ENCODE measurements around the gene COLEC12. TPM values are rescaled to one million over a fixed set of nuclear protein-coding genes. Genes with fewer than 3 reads are reported as not detected.
A peak's percentile ranks its signal among the peaks of the same experiment; 100 is the strongest.

Gene COLEC12
- total and polyA plus RNA-seq, 2 experiments from 2014 or later = 61.1 to 69.0 TPM

DNA sequence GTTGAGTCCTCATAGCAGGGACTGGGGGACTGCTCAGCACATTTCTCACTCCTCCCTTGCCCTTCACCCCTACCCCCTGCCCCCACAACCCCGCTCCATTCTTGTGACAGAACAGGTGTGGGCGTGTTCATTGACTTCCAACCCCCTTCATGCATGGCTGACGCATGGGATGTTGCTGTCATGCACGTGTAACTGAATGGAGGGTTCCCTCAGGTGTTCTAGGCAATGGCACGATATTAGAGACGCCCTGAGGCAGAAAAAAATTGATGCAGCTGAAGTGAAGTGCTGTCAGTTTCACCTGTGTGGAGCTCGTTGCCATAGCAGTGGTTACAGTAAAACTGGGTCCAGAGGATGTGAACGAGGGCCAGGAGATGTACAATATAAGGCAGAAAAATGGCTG is 226.2 kb downstream of the COLEC12 start:
- H3K9me3 ChIP-seq (ENCODE audit: low read depth) = no peaks in the 10 kb centered on the region
- no peak overlapping the region for H3K27ac ChIP-seq
- H3K36me3 ChIP-seq = no peaks in the 10 kb centered on the region
- no peaks in the 10 kb centered on the region for H3K27me3 ChIP-seq
- H3K4me1 ChIP-seq (ENCODE audit: low read depth) = no peaks in the 10 kb centered on the region
- no peak overlapping the region for H3K4me3 ChIP-seq
- TF ChIP-seq, protein P1, sequence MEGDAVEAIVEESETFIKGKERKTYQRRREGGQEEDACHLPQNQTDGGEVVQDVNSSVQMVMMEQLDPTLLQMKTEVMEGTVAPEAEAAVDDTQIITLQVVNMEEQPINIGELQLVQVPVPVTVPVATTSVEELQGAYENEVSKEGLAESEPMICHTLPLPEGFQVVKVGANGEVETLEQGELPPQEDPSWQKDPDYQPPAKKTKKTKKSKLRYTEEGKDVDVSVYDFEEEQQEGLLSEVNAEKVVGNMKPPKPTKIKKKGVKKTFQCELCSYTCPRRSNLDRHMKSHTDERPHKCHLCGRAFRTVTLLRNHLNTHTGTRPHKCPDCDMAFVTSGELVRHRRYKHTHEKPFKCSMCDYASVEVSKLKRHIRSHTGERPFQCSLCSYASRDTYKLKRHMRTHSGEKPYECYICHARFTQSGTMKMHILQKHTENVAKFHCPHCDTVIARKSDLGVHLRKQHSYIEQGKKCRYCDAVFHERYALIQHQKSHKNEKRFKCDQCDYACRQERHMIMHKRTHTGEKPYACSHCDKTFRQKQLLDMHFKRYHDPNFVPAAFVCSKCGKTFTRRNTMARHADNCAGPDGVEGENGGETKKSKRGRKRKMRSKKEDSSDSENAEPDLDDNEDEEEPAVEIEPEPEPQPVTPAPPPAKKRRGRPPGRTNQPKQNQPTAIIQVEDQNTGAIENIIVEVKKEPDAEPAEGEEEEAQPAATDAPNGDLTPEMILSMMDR (IDR thresholded peaks at IDR 0.05; ENCODE audit: low read depth, low read length) = no peak
- no peak for DNase-seq (ENCODE audit: low read depth in 1 of 2, low spot score in 1 of 2)

DNA sequence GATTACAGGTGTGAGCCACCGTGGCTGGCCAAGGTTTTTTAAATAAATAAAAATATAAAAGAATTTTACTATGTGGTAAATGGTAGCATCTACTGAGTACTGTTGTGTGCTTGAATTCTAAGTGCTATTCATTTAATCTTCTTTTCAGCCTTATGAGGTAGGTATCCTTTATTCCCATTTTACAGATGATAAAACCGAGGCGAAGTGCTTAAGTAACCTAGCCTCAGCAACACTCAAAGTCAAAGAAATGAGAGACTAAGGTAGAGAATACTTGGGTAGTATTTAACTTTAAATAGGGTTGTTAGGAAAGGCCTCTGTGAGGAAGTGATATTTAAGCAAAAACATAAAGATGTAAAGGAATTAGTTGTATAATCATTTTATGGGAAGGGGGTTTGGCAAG is 227.0 kb downstream of the COLEC12 start:
- H3K27me3 ChIP-seq = no peaks in the 10 kb centered on the region
- no peaks in the 10 kb centered on the region for H3K9me3 ChIP-seq (ENCODE audit: low read depth)
- peaks cover 5% of the 10 kb centered on the region for H3K4me1 ChIP-seq (ENCODE audit: low read depth)
- TF ChIP-seq, protein P1 (IDR thresholded peaks at IDR 0.05; ENCODE audit: low read depth, low read length) = no peak
- no peak overlapping the region for H3K27ac ChIP-seq
- no peaks in the 10 kb centered on the region for H3K36me3 ChIP-seq
- DNase-seq (ENCODE audit: low read depth in 1 of 2, low spot score in 1 of 2) = no peak
- no peak overlapping the region for H3K4me3 ChIP-seq

DNA sequence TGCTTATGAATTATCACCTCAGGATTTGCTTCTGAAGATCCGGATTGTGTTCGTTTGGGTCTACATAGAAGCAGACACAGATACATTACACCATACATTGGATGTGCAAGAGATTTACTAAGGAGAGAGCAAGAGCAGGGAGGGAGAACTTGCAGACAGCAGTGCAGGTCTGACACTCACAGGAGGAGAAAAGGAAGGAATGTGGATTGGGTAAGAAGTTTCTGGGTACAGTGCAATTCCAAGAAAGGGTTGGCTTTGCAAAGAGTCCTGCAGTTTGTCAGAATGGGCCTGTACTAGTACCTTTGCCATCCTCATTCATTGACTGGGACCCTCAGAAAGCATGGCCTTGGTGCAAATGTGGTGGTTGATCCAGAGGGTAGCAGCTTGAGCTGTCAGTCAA is 227.9 kb downstream of the COLEC12 start:
- no peaks in the 10 kb centered on the region for H3K36me3 ChIP-seq
- H3K27ac ChIP-seq = no peak overlapping the region
- H3K9me3 ChIP-seq (ENCODE audit: low read depth) = no peaks in the 10 kb centered on the region
- H3K4me3 ChIP-seq = no peak overlapping the region
- TF ChIP-seq, protein P1 (IDR thresholded peaks at IDR 0.05; ENCODE audit: low read depth, low read length) = no peak
- DNase-seq (ENCODE audit: low read depth in 1 of 2, low spot score in 1 of 2) = peak in 1 of 2 donors; percentile 5
- H3K4me1 ChIP-seq (ENCODE audit: low read depth) = peaks cover 5% of the 10 kb centered on the region
- H3K27me3 ChIP-seq = no peaks in the 10 kb centered on the region

DNA sequence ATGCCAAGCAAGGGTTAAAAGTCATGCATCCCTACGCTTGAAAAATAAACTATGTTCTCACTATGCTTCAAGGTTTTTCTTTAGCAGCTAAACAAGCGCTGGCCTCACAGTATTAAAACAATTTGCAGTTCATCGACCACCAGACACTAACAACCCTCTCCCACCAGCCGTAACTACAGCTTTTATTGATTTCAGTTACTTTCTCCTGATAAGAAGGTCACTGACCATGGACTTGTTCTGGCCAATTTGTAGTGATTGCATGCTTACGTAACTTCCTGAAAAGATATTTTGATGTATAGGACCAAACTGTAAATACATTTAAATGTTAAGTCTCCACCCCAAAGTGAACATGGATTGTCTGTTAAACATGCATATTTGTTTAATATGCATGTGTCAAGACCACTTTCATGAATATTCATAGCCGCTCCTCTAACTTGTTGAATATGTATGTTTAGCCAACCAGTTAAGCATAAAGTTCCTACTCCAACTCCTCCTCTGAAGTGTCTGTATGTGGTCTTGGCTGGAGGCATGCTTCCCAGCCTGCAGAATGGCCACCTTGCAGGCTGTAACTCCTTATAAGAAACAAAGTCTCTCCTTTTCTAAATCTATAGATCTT is 230.9 kb downstream of the COLEC12 start:
- DNase-seq (ENCODE audit: low read depth in 1 of 2, low spot score in 1 of 2) = no peak
- H3K27ac ChIP-seq = no peak overlapping the region
- no peak overlapping the region for H3K4me3 ChIP-seq
- H3K27me3 ChIP-seq = no peaks in the 10 kb centered on the region
- no peaks in the 10 kb centered on the region for H3K9me3 ChIP-seq (ENCODE audit: low read depth)
- peaks cover 5% of the 10 kb centered on the region for H3K4me1 ChIP-seq (ENCODE audit: low read depth)
- TF ChIP-seq, protein P1 (IDR thresholded peaks at IDR 0.05; ENCODE audit: low read depth, low read length) = no peak
- no peaks in the 10 kb centered on the region for H3K36me3 ChIP-seq

DNA sequence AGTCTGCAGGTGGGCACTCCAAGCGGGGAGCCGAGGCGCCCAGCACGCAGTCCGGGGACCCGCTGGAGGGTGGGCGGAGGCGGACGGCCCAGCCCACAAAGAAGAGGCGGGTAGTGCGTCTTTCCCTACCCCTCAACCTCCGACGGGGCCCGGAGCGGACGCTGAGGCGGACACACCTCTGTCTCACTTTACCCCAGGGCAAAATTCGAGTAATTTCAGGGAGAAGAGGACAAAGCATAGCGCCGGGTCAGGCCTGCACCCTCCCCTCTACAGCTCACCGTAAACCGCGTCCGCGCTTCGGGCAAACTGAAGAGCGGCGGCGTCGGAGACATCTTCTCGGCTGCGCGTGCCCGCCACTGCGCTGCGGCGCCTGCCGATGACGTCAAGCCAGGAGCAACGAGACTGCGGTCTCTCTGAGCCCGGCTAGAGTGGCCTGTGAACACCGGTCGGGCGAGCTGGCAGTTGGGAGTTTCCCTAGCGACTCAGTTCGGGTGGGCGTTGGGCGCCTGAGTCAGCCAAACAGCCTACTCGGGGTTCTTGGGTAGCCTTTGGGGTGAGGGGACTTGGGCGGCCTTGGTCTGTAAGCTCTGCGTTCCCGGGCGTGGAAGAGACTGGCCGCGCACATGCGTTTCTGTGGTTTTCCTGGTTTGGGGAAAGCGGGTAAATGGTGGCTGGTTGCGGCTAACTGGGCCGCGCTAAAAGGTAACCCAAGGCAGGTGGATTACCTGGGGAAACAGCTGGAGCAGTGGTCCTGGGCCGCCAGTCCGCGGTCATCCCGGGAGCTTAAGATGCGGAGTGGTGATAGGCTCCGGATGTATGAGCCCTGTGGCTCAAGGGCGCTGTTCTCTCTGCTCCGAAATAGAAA is 232.6 kb downstream of the COLEC12 start, which contains the start of gene THOC1:
Gene THOC1, minus strand, starts transcription at position 360 of the 865 bp plus-strand sequence. Its CDS starts 28 bp downstream, at position 332.
- DNase-seq (ENCODE audit: low read depth in 1 of 2, low spot score in 1 of 2) = peak; percentile 93 to 95
- TF ChIP-seq, protein P1 (IDR thresholded peaks at IDR 0.05; ENCODE audit: low read depth, low read length) = no peak
- Histone ChIP-seq H3K9me3 (ENCODE audit: low read depth) (no peaks in the 10 kb centered on the region), H3K4me1 (ENCODE audit: low read depth) (peaks cover 5% of the 10 kb centered on the region), H3K4me3 (peak within 1 kb of the TSS; percentile 67), H3K27me3 (no peaks in the 10 kb centered on the region), H3K36me3 (peaks cover 9% of the 10 kb centered on the region), H3K27ac (peak within 1 kb of the TSS; percentile 90)
